PC-3 (cell line): ENCODE data around the gene PXK. TPM values are rescaled to one million over a fixed set of nuclear protein-coding genes. Genes with fewer than 3 reads are reported as not detected.

ENCODE experiments used
- ATAC-seq: fragments of 200-7000 bp; cut with Tn5 transposase; 2 replicates; pipeline ENCODE4 v1.9.1; 2020; ENCODE audit warnings: mild to moderate bottlenecking, moderate library complexity
- BruUV-seq: library from RNA; stranded (reverse); fragments of 400-500 nt; replicated peaks from 2 replicates; lab custom pipeline; 2021; lab: Mats Ljungman, UMichigan
- CTCF ChIA-PET: fragments of 300-600 bp; sonication (Branson Sonifier 250); formaldehyde crosslinking; loops from one replicate; lab custom pipeline; 2022; ENCODE audit warnings: antibody characterized with exemption; lab: Charles Lee
- POLR2A ChIA-PET: fragments of 300-600 bp; sonication (Branson Sonifier 250); formaldehyde crosslinking; loops from one replicate; lab custom pipeline; 2022; ENCODE audit warnings: antibody characterized with exemption; ENCODE audit not compliant: unreplicated experiment; lab: Charles Lee
- DNase-seq: peaks from one replicate; pipeline ENCODE4 v3.0.0-alpha.2; 2015
- H2AFZ ChIP-seq: fragments of 300-600 bp; sonication (generic); 2 replicates; pipeline ENCODE4 v1.6.0; 2016; ENCODE audit warnings: antibody characterized with exemption, low read length
- H3F3A ChIP-seq: fragments of 300-600 bp; sonication (generic); one replicate; pipeline ENCODE4 v1.6.0; 2017; ENCODE audit warnings: antibody characterized with exemption, low read length, control low read depth, mild to moderate bottlenecking; ENCODE audit not compliant: unreplicated experiment
- H3K27ac ChIP-seq: fragments of 300-600 bp; sonication (generic); 2 replicates; pipeline ENCODE4 v1.5.1; 2016; ENCODE audit warnings: mild to moderate bottlenecking, low read length
- H3K27me3 ChIP-seq: fragments of 300-600 bp; sonication (generic); 2 replicates; pipeline ENCODE4 v1.6.1; 2016; ENCODE audit warnings: low read length, mixed read lengths
- H3K36me3 ChIP-seq: fragments of 300-600 bp; sonication (generic); 2 replicates; pipeline ENCODE4 v1.6.1; 2016; ENCODE audit warnings: low read depth, mixed run types, low read length, mixed read lengths
- H3K4me1 ChIP-seq: fragments of 300-600 bp; sonication (generic); 2 replicates; pipeline ENCODE4 v1.5.1; 2016; ENCODE audit warnings: low read length; ENCODE audit not compliant: insufficient read depth
- H3K4me2 ChIP-seq: fragments of 300-600 bp; sonication (generic); 2 replicates; pipeline ENCODE4 v1.6.0; 2016; ENCODE audit warnings: low read length
- H3K4me3 ChIP-seq: fragments of 300-600 bp; sonication (generic); 2 replicates; pipeline ENCODE4 v1.5.1; 2016; ENCODE audit warnings: mild to moderate bottlenecking, low read length, mixed read lengths
- H3K79me2 ChIP-seq: fragments of 300-600 bp; sonication (generic); 2 replicates; pipeline ENCODE4 v1.6.1; 2017; ENCODE audit warnings: low read length, mixed read lengths
- H3K9ac ChIP-seq: fragments of 300-600 bp; sonication (generic); 2 replicates; pipeline ENCODE4 v1.6.0; 2016; ENCODE audit warnings: mild to moderate bottlenecking, low read length
- H3K9me2 ChIP-seq: fragments of 300-600 bp; sonication (generic); replicated peaks from 2 replicates; pipeline ENCODE4 v1.6.1; 2016; ENCODE audit warnings: mixed run types, low read length, mixed read lengths
- H3K9me3 ChIP-seq: fragments of 300-600 bp; sonication (generic); 2 replicates; pipeline ENCODE4 v1.6.1; 2016; ENCODE audit warnings: low read length, mixed read lengths
- H4K20me1 ChIP-seq: fragments of 300-600 bp; sonication (generic); 2 replicates; pipeline ENCODE4 v1.6.1; 2016; ENCODE audit warnings: low read length, mixed read lengths
- CTCF ChIP-seq: fragments of 300-600 bp; sonication (generic); conservative IDR thresholded peaks from 2 replicates; pipeline ENCODE4 v1.5.1; 2017; ENCODE audit warnings: antibody characterized with exemption, low read depth, mild to moderate bottlenecking, low read length
- EZH2 ChIP-seq: fragments of 300-600 bp; sonication (generic); IDR thresholded peaks from one replicate; pipeline ENCODE4 v1.6.1; 2017; ENCODE audit warnings: antibody characterized with exemption, mild to moderate bottlenecking, low read length; ENCODE audit not compliant: unreplicated experiment
- EZH2phosphoT487 ChIP-seq: fragments of 300-600 bp; sonication (generic); IDR thresholded peaks from 2 replicates; pipeline ENCODE4 v1.6.1; 2018; ENCODE audit warnings: mild to moderate bottlenecking, antibody characterized with exemption, low read length, borderline replicate concordance
- intact Hi-C: fragments of 100-400 bp; cut with micrococcal nuclease; formaldehyde crosslinking; loops from 2 replicates; pipeline ENCODE4 v1.9.0; 2023
- total RNA-seq: library from RNA; depleted of rRNA; stranded (reverse); fragments of >200 nt; gene quantifications from 2 replicates; pipeline ENCODE4 v1.2.3, GENCODE V29; 2014

Gene PXK
- total RNA-seq, 1 experiment from 2014 or later, result 14.5 TPM

GRCh38 chr3:58326267-58326900, 6.3 kb upstream of the PXK start:
- CTCF ChIA-PET, result no interaction called here

GRCh38 chr3:58329150-58329921, 3.4 kb upstream of the PXK start:
- no peaks in the 10 kb centered on the region for H3F3A ChIP-seq
- H4K20me1 ChIP-seq, result no peaks in the 10 kb centered on the region
- peaks cover 13% of the 10 kb centered on the region for H3K4me1 ChIP-seq
- H2AFZ ChIP-seq, result no peak overlapping the region
- no peaks in the 10 kb centered on the region for H3K9me3 ChIP-seq
- peaks cover 12% of the 10 kb centered on the region for H3K79me2 ChIP-seq
- BruUV-seq, result no TSS peak
- no peak for ATAC-seq
- H3K36me3 ChIP-seq, result no peaks in the 10 kb centered on the region
- H3K9me2 ChIP-seq, result no peaks in the 10 kb centered on the region
- H3K9ac ChIP-seq, result no peak overlapping the region
- no peak overlapping the region for H3K27ac ChIP-seq
- no peak for DNase-seq
- TF ChIP-seq EZH2, result no peak
- no peak for TF ChIP-seq CTCF
- ChIA-PET CTCF (no interaction called here), POLR2A (no interaction called here)
- H3K4me2 ChIP-seq, result no peak overlapping the region
- no peaks in the 10 kb centered on the region for H3K27me3 ChIP-seq
- H3K4me3 ChIP-seq, result no peak overlapping the region
- intact Hi-C loops, result no loop called here

More at GRCh38 chr3:58326267-58326900, 6.3 kb upstream of the PXK start:
- intact Hi-C loops, result no loop called here
- no peak overlapping the region for H3K4me2 ChIP-seq
- H4K20me1 ChIP-seq, result no peaks in the 10 kb centered on the region
- no peak overlapping the region for H3K27ac ChIP-seq
- DNase-seq (no peak), ATAC-seq (no peak)
- TF ChIP-seq EZH2phosphoT487 (no peak), EZH2 (no peak), CTCF (no peak)
- H3K4me3 ChIP-seq, result no peak overlapping the region
- no peaks in the 10 kb centered on the region for H3K9me3 ChIP-seq
- H3K9ac ChIP-seq, result no peak overlapping the region
- H3K79me2 ChIP-seq, result no peaks in the 10 kb centered on the region
- H2AFZ ChIP-seq, result no peak overlapping the region
- no TSS peak for BruUV-seq
- H3K9me2 ChIP-seq, result no peaks in the 10 kb centered on the region
- POLR2A ChIA-PET, result no interaction called here
- H3K27me3 ChIP-seq, result no peaks in the 10 kb centered on the region
- 0 out of 2 replicates have a peak, but pooled peaks cover 1% of the 10 kb centered on the region for H3K36me3 ChIP-seq
- no peaks in the 10 kb centered on the region for H3K4me1 ChIP-seq
- no peaks in the 10 kb centered on the region for H3F3A ChIP-seq

GRCh38 chr3:58329922-58330413, 2.7 kb upstream of the PXK start:
- no peaks in the 10 kb centered on the region for H3K36me3 ChIP-seq
- no peak overlapping the region for H3K4me3 ChIP-seq
- H4K20me1 ChIP-seq, result no peaks in the 10 kb centered on the region
- H3K27me3 ChIP-seq, result no peaks in the 10 kb centered on the region
- peaks cover 19% of the 10 kb centered on the region for H3K4me1 ChIP-seq
- no peak overlapping the region for H3K9ac ChIP-seq
- CTCF ChIA-PET, result no interaction called here
- no peaks in the 10 kb centered on the region for H3K9me3 ChIP-seq
- H3K27ac ChIP-seq, result no peak overlapping the region
- POLR2A ChIA-PET, result no interaction called here
- peaks cover 18% of the 10 kb centered on the region for H3K79me2 ChIP-seq
- no peak overlapping the region for H3K4me2 ChIP-seq
- TF ChIP-seq EZH2 (no peak), EZH2phosphoT487 (no peak), CTCF (no peak)
- H2AFZ ChIP-seq, result no peak overlapping the region
- no peaks in the 10 kb centered on the region for H3K9me2 ChIP-seq
- BruUV-seq, result no TSS peak
- intact Hi-C loops, result no loop called here
- no peak for DNase-seq
- ATAC-seq, result no peak
- H3F3A ChIP-seq, result no peaks in the 10 kb centered on the region
